ENCODE data around the gene PHF10. TPM values are rescaled to one million over a fixed set of nuclear protein-coding genes. Genes with fewer than 3 reads are reported as not detected.

Gene PHF10
- total and polyA plus RNA-seq, 2 of the 4 experiments (the other 2 are of a cell fraction) = 7.3 to 15.9 TPM

DNA sequence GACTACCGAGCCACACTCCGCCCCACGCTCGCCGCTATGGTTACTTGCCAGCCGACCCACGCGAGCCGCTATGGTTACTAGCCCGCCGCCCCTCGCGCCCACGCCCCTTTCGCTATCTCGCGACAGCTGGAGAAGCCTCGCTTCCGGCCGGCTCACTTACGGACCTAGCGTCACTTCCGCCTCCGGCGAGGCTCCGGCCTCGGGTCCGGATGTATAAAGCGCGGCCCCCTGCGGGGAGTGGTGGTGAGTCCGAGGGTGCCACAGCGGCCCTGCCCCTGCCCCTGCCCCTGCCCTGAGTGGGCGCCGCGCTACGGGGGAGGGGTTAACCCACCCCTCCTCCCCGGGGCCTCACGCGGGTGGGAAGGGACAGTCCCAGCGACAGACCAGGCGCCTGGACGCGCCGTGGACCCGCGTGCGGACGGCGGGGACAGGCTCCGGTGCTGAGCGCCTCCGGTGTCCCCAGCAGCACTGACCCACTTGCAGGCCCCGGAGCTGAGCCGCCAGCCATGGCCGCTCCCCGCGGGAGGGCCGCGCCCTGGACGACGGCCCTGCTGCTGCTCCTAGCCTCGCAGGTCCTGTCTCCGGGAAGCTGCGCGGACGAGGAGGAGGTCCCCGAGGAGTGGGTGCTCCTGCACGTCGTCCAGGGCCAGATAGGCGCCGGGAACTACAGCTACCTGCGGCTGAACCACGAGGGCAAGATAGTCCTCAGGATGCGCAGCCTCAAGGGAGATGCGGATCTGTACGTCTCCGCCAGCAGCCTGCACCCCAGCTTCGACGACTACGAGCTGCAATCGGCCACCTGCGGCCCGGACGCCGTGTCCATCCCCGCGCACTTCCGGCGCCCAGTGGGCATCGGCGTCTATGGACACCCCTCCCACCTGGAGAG lies 22.1 kb downstream of the PHF10 start, which contains the start of the genes C6orf120 and WDR27:
C6orf120 (plus strand) TSS at position 173 of the 886 bp plus-strand sequence; CDS start at position 507, 334 bp downstream.
WDR27 (minus strand) TSS at position 76 of the 886 bp plus-strand sequence. CDS start 13,024 bp downstream, outside the sequence.
- ATAC-seq (ENCODE audit: low read depth) = peak; percentile 93
- intact Hi-C loops (cut with micrococcal nuclease) = loop anchor here (2.0 to 5.0 kb wide), 4 partner anchors 47 to 807 kb away; partner anchors contain the start of gene THBS2
- H3K9me3 ChIP-seq (ENCODE audit: control insufficient read depth, insufficient read depth, low read length) = no peaks in the 10 kb centered on the region
- no peak for TF ChIP-seq BHLHE40 (IDR thresholded peaks at IDR 0.05; ENCODE audit: low read depth, low read length)
- no peak for TF ChIP-seq SMC3 (IDR thresholded peaks at IDR 0.05; ENCODE audit: low read depth, low read length)
- peak; percentile 97 for TF ChIP-seq MXI1 (IDR thresholded peaks at IDR 0.05; ENCODE audit: borderline replicate concordance, low read depth, low read length)
- no peak for TF ChIP-seq CEBPB (IDR thresholded peaks at IDR 0.05; ENCODE audit: low read depth, low read length)
- TF ChIP-seq POLR2A (IDR thresholded peaks at IDR 0.05; ENCODE audit: low read depth, low read length) = peak; percentile 86
- TF ChIP-seq, protein P1, sequence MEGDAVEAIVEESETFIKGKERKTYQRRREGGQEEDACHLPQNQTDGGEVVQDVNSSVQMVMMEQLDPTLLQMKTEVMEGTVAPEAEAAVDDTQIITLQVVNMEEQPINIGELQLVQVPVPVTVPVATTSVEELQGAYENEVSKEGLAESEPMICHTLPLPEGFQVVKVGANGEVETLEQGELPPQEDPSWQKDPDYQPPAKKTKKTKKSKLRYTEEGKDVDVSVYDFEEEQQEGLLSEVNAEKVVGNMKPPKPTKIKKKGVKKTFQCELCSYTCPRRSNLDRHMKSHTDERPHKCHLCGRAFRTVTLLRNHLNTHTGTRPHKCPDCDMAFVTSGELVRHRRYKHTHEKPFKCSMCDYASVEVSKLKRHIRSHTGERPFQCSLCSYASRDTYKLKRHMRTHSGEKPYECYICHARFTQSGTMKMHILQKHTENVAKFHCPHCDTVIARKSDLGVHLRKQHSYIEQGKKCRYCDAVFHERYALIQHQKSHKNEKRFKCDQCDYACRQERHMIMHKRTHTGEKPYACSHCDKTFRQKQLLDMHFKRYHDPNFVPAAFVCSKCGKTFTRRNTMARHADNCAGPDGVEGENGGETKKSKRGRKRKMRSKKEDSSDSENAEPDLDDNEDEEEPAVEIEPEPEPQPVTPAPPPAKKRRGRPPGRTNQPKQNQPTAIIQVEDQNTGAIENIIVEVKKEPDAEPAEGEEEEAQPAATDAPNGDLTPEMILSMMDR (conservative IDR thresholded peaks at IDR 0.05; ENCODE audit: low read depth, low read length) = no peak
- TF ChIP-seq FOS (IDR thresholded peaks at IDR 0.05; ENCODE audit: low read depth, low read length) = no peak
- TF ChIP-seq, protein P2, sequence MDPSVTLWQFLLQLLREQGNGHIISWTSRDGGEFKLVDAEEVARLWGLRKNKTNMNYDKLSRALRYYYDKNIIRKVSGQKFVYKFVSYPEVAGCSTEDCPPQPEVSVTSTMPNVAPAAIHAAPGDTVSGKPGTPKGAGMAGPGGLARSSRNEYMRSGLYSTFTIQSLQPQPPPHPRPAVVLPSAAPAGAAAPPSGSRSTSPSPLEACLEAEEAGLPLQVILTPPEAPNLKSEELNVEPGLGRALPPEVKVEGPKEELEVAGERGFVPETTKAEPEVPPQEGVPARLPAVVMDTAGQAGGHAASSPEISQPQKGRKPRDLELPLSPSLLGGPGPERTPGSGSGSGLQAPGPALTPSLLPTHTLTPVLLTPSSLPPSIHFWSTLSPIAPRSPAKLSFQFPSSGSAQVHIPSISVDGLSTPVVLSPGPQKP (IDR thresholded peaks at IDR 0.05; ENCODE audit: borderline replicate concordance, low read depth, low read length) = no peak
- TF ChIP-seq NFE2L2 (IDR thresholded peaks at IDR 0.05; ENCODE audit: low read depth, low read length) = no peak
- no peak for TF ChIP-seq RCOR1 (IDR thresholded peaks at IDR 0.05; ENCODE audit: insufficient replicate concordance, low read length)
- TF ChIP-seq CHD1 (IDR thresholded peaks at IDR 0.05; ENCODE audit: low read depth, low read length) = peak; percentile 89; the same call in 1 of the 2 replicates
- TF ChIP-seq, protein P3, sequence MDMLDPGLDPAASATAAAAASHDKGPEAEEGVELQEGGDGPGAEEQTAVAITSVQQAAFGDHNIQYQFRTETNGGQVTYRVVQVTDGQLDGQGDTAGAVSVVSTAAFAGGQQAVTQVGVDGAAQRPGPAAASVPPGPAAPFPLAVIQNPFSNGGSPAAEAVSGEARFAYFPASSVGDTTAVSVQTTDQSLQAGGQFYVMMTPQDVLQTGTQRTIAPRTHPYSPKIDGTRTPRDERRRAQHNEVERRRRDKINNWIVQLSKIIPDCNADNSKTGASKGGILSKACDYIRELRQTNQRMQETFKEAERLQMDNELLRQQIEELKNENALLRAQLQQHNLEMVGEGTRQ (IDR thresholded peaks at IDR 0.05; ENCODE audit: low read depth, low read length) = 0 out of 2 replicates have a peak, but pooled peaks have one; percentile 5
- no peak; the same call in 1 of the 2 replicates for TF ChIP-seq RAD21 (IDR thresholded peaks at IDR 0.05; ENCODE audit: low read length)

More for the DNA sequence above, 22.1 kb downstream of the PHF10 start, which contains the start of the genes C6orf120 and WDR27:
- Histone ChIP-seq H4K8ac (ENCODE audit: low read depth in 2 of 2, low read length in 2 of 2) (peak within 1 kb of the TSS; percentile 69 to 92), H2BK5ac (ENCODE audit: low read depth, low read length, poor library complexity, severe bottlenecking) (peak within 1 kb of the TSS; percentile 85), H3K18ac (ENCODE audit: low read depth, low read length) (peak within 1 kb of the TSS; percentile 16; the same call in 1 of the 2 replicates), H3K27ac (ENCODE audit: insufficient read depth, low read length) (peak within 1 kb of the TSS; percentile 89), H3K56ac (ENCODE audit: extremely low read depth, insufficient read depth, low read length) (peak within 1 kb of the TSS; percentile 70), H4K5ac (ENCODE audit: low read depth, low read length) (peak within 1 kb of the TSS; percentile 55), H4K91ac (ENCODE audit: insufficient read depth, low read depth, low read length) (peak within 1 kb of the TSS; percentile 70), H3K79me1 (ENCODE audit: low read depth in 1 of 2, low read length in 2 of 2) (peaks cover 26 to 56% of the 10 kb centered on the region in 2 experiments), H3K36me3 (ENCODE audit: control insufficient read depth, insufficient read depth, low read length) (peaks cover 7% of the 10 kb centered on the region), H3K4ac (ENCODE audit: low read depth, low read length) (peak within 1 kb of the TSS; percentile 91), H2AK5ac (ENCODE audit: low read depth, low read length) (peak within 1 kb of the TSS; percentile 77), H3K9ac (ENCODE audit: low read depth, low read length) (peak within 1 kb of the TSS; percentile 82), H3K9me1 (ENCODE audit: insufficient read depth, low read length) (peaks cover 9% of the 10 kb centered on the region; the same call in 1 of the 2 replicates), H2AK9ac (replicated peaks; ENCODE audit: low read depth, low read length, poor library complexity) (peak within 1 kb of the TSS; percentile 97), H2AFZ (replicated peaks; ENCODE audit: low read length, poor library complexity) (peak within 1 kb of the TSS; percentile 96), H2BK15ac (ENCODE audit: low read depth, low read length) (no peak within 1 kb of the TSS), H2BK20ac (ENCODE audit: low read depth, low read length) (no peak within 1 kb of the TSS), H3K4me1 (ENCODE audit: control insufficient read depth, insufficient read depth, low read length) (peaks cover 9% of the 10 kb centered on the region), H3K23ac (ENCODE audit: low read depth, low read length) (peak within 1 kb of the TSS; percentile 95), H4K20me1 (ENCODE audit: insufficient read depth, low read length) (peaks cover 10% of the 10 kb centered on the region; the same call in 1 of the 2 replicates), H3K4me2 (ENCODE audit: low read depth, low read length) (peak within 1 kb of the TSS; percentile 93), H2BK120ac (ENCODE audit: low read depth, low read length) (peak within 1 kb of the TSS; percentile 43; the same call in 1 of the 2 replicates), H3K4me3 (ENCODE audit: insufficient read depth, low read depth, low read length) (peak within 1 kb of the TSS; percentile 76), H3K14ac (replicated peaks; ENCODE audit: low read depth, low read length) (peak within 1 kb of the TSS; percentile 71), H3K27me3 (ENCODE audit: control insufficient read depth, insufficient read depth, low read length) (no peaks in the 10 kb centered on the region)
- ChIA-PET CTCF (interaction anchor here (1.0 kb wide), 1 partner anchor 16 kb away, joined by 3 read pairs; no protein-coding TSS in a partner anchor), POLR2A (ENCODE audit: unreplicated experiment) (no interaction called here)
- dilution Hi-C loops (cut with HindIII; ENCODE audit: low sequenced_read_pairs, unreplicated experiment) = no loop called here
- in situ Hi-C loops (cut with MboI; ENCODE audit: low sequenced_read_pairs) = no loop called here
- peak; percentile 95 for DNase-seq
- no TSS peak for BruUV-seq (replicated peaks)
- 0% methylated on average over 42 of the region's 92 CpGs; no CpG with 5 or more reads in 1 of the 2 experiments for WGBS, 2 experiments (ENCODE audit: extremely low coverage in 2 of 2, insufficient read length in 1 of 2)

Measured in IMR-90 (cell line).